Upper lobe of left lung (tissue), 6 donors: ENCODE data around the gene MRC2. TPM values are rescaled to one million over a fixed set of nuclear protein-coding genes. Genes with fewer than 3 reads are reported as not detected.
A peak's percentile ranks its signal among the peaks of the same experiment; 100 is the strongest.
"Not testable (repeated sequence)": the region's sequence is repeated elsewhere in the genome, so short reads cannot be mapped to it uniquely, and the experiment has no call there.

Source experiments
- ATAC-seq, 2 donors: fragments of 200-7000 bp; cut with Tn5 transposase; one replicate each; pipeline ENCODE4 v1.9.1; 2022; ENCODE audit warnings: mild to moderate bottlenecking in 2 of 2, moderate library complexity in 2 of 2; ENCODE audit not compliant: low FRiP score in 2 of 2
- DNase-seq, 2 donors: peaks; one replicate each; pipeline ENCODE4 v3.0.0-alpha.2; 2019 to 2020
- H3K27ac ChIP-seq, 4 donors: fragments of 200-600 bp; sonication (generic); one replicate each; pipeline ENCODE4 v1.5.1; 2016 to 2019
- H3K27me3 ChIP-seq, 4 donors: fragments of 200-600 bp; sonication (generic); one replicate each; pipeline ENCODE4 v1.5.1; 2017 to 2019
- H3K36me3 ChIP-seq, 4 donors: fragments of 200-600 bp; sonication (generic); one replicate each; pipeline ENCODE4 v1.5.1; 2016 to 2019
- H3K4me1 ChIP-seq, 4 donors: fragments of 200-600 bp; sonication (generic); one replicate each; pipeline ENCODE4 v1.5.1; 2018 to 2019
- H3K4me3 ChIP-seq, 4 donors: fragments of 200-600 bp; sonication (generic); one replicate each; pipeline ENCODE4 v1.5.1; 2017 to 2019; ENCODE audit warnings: mild to moderate bottlenecking in 2 of 4, moderate library complexity in 1 of 4
- H3K9me3 ChIP-seq, 4 donors: fragments of 200-600 bp; sonication (generic); one replicate each; pipeline ENCODE4 v1.5.1; 2018 to 2019
- CTCF ChIP-seq, 6 experiments: fragments of 450-650 bp in 4 of 6; fragments of 200-600 bp in 2 of 6; sonication (generic) in 2 of 6; IDR thresholded peaks; one replicate each; pipeline ENCODE4 v1.5.1; 2016 to 2019; ENCODE audit warnings: antibody characterized with exemption in 6 of 6
- EP300 ChIP-seq, 4 donors: sonication (generic); formaldehyde crosslinking; IDR thresholded peaks; one replicate each; pipeline ENCODE4 v1.5.1; 2017; ENCODE audit warnings: antibody characterized with exemption in 4 of 4, control low read depth in 2 of 4
- POLR2A ChIP-seq, 4 donors: fragments of 450-650 bp; IDR thresholded peaks; one replicate each; pipeline ENCODE4 v1.5.1; 2016 to 2017; ENCODE audit warnings: antibody characterized with exemption in 4 of 4, mild to moderate bottlenecking in 2 of 4
- POLR2AphosphoS5 ChIP-seq, 2 donors: sonication (generic); formaldehyde crosslinking; IDR thresholded peaks; one replicate each; pipeline ENCODE4 v1.5.1; 2017; ENCODE audit warnings: antibody characterized with exemption in 2 of 2
- WGBS, 2 donors: methylation state at CpG; one replicate each; pipeline ENCODE4 v1.1.5; 2017 to 2018; 5-methylcytosine and 5-hydroxymethylcytosine counted together
- total RNA-seq, 6 donors: library from RNA; depleted of rRNA in 4 of 6; stranded (reverse); fragments of >200 nt in 4 of 6; gene quantifications; one replicate each; pipeline versions ENCODE4 v1.1.0 to v1.2.1, GENCODE V29; 2016 to 2021
- donor health status: DM: no; HTN: no; CAD: no; lungs with moderate emphysema.
- donor health status: DM: no; HTN: yes; CAD: no; lungs with severe emphysema.

MRC2 gene
- total RNA-seq, 6 donors from 2014 or later: 32.1 to 185 (median 116) TPM

- Histone ChIP-seq H3K27ac (peak overlapping the region; percentile 8 to 74 (median 38)), H3K4me3 (no peak overlapping the region), H3K9me3 (no peaks in the 10 kb centered on the region), H3K27me3 (no peaks in the 10 kb centered on the region), H3K36me3 (peaks cover 6 to 79% (median 28%) of the 10 kb centered on the region in 4 donors), H3K4me1 (peaks cover 0 to 9% (median 7%) of the 10 kb centered on the region in 4 donors)
- peak in 1 of 2 donors; percentile 67 for DNase-seq
- ATAC-seq: peak in 1 of 2 donors; percentile 54
- TF ChIP-seq POLR2A (IDR thresholded peaks at IDR 0.05) (no peak), CTCF (IDR thresholded peaks at IDR 0.05) (no peak), POLR2AphosphoS5 (IDR thresholded peaks at IDR 0.05) (no peak), EP300 (IDR thresholded peaks at IDR 0.05) (no peak)
- WGBS, 2 donors: 60 to 64% methylated on average over 2 of the region's 2 CpGs
Observed at GRCh38 chr17:62597920-62598319, 29.6 kb upstream of the MRC2 start.

GRCh38 chr17:62599964-62600657 is 27.4 kb upstream of the MRC2 start:
- ATAC-seq (peak; percentile 40 to 68), DNase-seq (peak in 1 of 2 donors; percentile 76)
- no peak for TF ChIP-seq CTCF (IDR thresholded peaks at IDR 0.05)
- TF ChIP-seq EP300 (IDR thresholded peaks at IDR 0.05): peak in 1 of 4 donors; percentile 38
- Histone ChIP-seq H3K4me3 (no peak overlapping the region), H3K36me3 (peaks cover 6 to 89% (median 35%) of the 10 kb centered on the region in 4 donors), H3K4me1 (peaks cover 0 to 11% (median 7%) of the 10 kb centered on the region in 4 donors), H3K27ac (peak overlapping the region; percentile 42 to 83 (median 64)), H3K27me3 (no peaks in the 10 kb centered on the region), H3K9me3 (no peaks in the 10 kb centered on the region)
- WGBS, 2 donors: 69 to 70% methylated on average over 6 of the region's 6 CpGs

GRCh38 chr17:62600805-62601204 is 26.7 kb upstream of the MRC2 start:
- peaks cover 0 to 11% (median 7%) of the 10 kb centered on the region in 4 donors for H3K4me1 ChIP-seq
- H3K36me3 ChIP-seq: peaks cover 6 to 88% (median 34%) of the 10 kb centered on the region in 4 donors
- ATAC-seq (peak in 1 of 2 donors; percentile 13), DNase-seq (no peak)
- H3K9me3 ChIP-seq: no peaks in the 10 kb centered on the region
- H3K27ac ChIP-seq: peak overlapping the region in 3 of 4 donors; percentile 54 to 83 (median 66)
- WGBS, 2 donors: 66 to 75% methylated on average over 1 of the region's 1 CpG
- TF ChIP-seq EP300 (IDR thresholded peaks at IDR 0.05) (no peak), POLR2A (IDR thresholded peaks at IDR 0.05) (no peak), POLR2AphosphoS5 (IDR thresholded peaks at IDR 0.05) (no peak), CTCF (IDR thresholded peaks at IDR 0.05) (no peak)
- H3K27me3 ChIP-seq: no peaks in the 10 kb centered on the region
- H3K4me3 ChIP-seq: no peak overlapping the region

- no peak for TF ChIP-seq CTCF (IDR thresholded peaks at IDR 0.05)
- no peak for TF ChIP-seq POLR2A (IDR thresholded peaks at IDR 0.05)
- TF ChIP-seq EP300 (IDR thresholded peaks at IDR 0.05): no peak
- no peak for TF ChIP-seq POLR2AphosphoS5 (IDR thresholded peaks at IDR 0.05)
- Histone ChIP-seq H3K9me3 (no peaks in the 10 kb centered on the region), H3K4me1 (peaks cover 0 to 11% (median 7%) of the 10 kb centered on the region in 4 donors), H3K4me3 (peak overlapping the region in 1 of 4 donors; percentile 2), H3K27me3 (no peaks in the 10 kb centered on the region), H3K36me3 (peaks cover 6 to 88% (median 35%) of the 10 kb centered on the region in 4 donors), H3K27ac (peak overlapping the region in 2 of 4 donors; percentile 66 to 83)
- 75 to 84% methylated on average over 2 of the region's 2 CpGs for WGBS, 2 donors
- DNase-seq: peak in 1 of 2 donors; percentile 55
- ATAC-seq: peak in 1 of 2 donors; percentile 57
Observed at GRCh38 chr17:62601471-62601870, 26.0 kb upstream of the MRC2 start.

GRCh38 chr17:62603783-62604182 is 23.7 kb upstream of the MRC2 start:
- H3K4me1 ChIP-seq: peaks cover 0 to 11% (median 4%) of the 10 kb centered on the region in 4 donors
- not testable (repeated sequence) for H3K9me3 ChIP-seq, H3K4me3 ChIP-seq, H3K27ac ChIP-seq, DNase-seq, ATAC-seq, H3K27me3 ChIP-seq
- 95 to 99% methylated on average over 6 of the region's 6 CpGs for WGBS, 2 donors
- H3K36me3 ChIP-seq: peaks cover 7 to 96% (median 40%) of the 10 kb centered on the region in 4 donors
